GM10248 (cell line): ENCODE measurements around the gene KCNN1.
A peak's percentile ranks its signal among the peaks of the same experiment; 100 is the strongest.

Source experiments
- CTCF ChIA-PET: fragments of 300-600 bp; sonication (Branson Sonifier 250); formaldehyde crosslinking; extraction: SDS; loops from one replicate; lab custom pipeline; 2021; ENCODE audit warnings: antibody characterized with exemption; lab: Yijun Ruan, JAX
- POLR2A ChIA-PET: fragments of 350-650 bp; sonication (Branson Sonifier 250); formaldehyde crosslinking; extraction: SDS; loops from one replicate; lab custom pipeline; 2020; ENCODE audit warnings: antibody characterized with exemption; lab: Yijun Ruan, JAX
- DNase-seq: peaks from one replicate; pipeline ENCODE4 v3.0.0; 2012; ENCODE audit errors: extremely low spot score
- CTCF ChIP-seq: IDR thresholded peaks from 2 replicates; pipeline ENCODE4 v1.5.1; 2012; ENCODE audit warnings: mild to moderate bottlenecking, low read depth; ENCODE audit errors: extremely low read depth, missing control alignments, control extremely low read depth

KCNN1 gene

GRCh38 chr19:18010149-18010548 lies 43.2 kb downstream of the KCNN1 start:
- no peak for TF ChIP-seq CTCF
- DNase-seq, result no peak
- ChIA-PET CTCF (interaction anchor here (0.9 to 13.4 kb wide), 3 partner anchors 49 to 72 kb away, joined by 3 to 135 read pairs (median 7); no protein-coding TSS in a partner anchor), POLR2A (no interaction called here)

DNA sequence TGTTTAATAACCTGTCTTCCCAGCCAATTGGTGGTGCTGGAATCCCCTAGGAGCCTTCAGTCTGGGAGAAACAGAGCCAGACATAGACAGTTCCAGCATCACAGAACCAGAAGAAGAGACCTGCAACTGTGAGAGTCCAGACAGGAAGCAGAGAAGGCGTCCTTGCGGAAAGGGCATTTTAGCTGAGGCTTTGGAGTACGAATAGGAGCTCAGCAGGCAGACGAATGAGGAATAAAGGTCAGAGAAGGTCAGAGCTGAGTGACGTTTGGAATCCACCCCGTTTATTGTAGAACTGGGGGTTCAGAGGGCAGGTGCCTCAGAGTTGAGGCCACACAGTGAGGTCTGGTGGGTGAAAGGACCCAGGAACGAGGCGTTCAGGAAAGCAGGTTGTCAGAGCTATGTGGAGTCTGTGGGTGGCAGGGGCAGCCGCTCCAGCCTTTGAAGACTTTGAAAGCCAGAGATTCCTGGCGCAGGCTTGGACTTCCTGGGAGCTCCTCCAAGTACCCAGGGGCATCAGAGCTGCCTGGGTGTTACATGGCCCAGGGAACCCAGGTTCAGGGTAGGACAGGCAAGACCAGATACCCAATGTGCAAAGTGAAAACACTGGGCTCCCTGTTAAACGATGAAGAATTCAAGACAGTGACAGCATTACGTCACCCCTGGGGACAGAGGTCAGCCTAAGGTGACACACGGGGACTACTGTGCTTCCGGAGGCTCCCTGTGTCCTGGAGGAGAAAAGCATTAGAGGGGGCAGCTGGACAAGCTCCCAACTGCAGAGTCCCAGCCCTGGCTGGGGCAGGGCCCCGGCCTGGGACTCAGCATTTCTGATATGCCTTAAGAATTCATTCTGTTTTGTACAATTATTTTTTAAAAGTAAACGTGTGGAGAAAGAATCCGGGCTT lies 46.6 kb downstream of the KCNN1 start:
- TF ChIP-seq CTCF, result no peak
- ChIA-PET CTCF (interaction anchor here (1.2 to 13.4 kb wide), 3 partner anchors 45 to 150 kb away, joined by 4 to 135 read pairs (median 4); no protein-coding TSS in a partner anchor), POLR2A (no interaction called here)
- no peak for DNase-seq

GRCh38 chr19:18014197-18014596 lies 47.3 kb downstream of the KCNN1 start:
- ChIA-PET POLR2A (interaction anchor here (0.7 kb wide), 2 partner anchors 96 to 190 kb away, joined by 4 read pairs; partner anchors contain the start of gene RAB3A), CTCF (interaction anchor here (1.2 to 13.4 kb wide), 2 partner anchors 45 to 76 kb away, joined by 4 to 135 read pairs; no protein-coding TSS in a partner anchor)
- TF ChIP-seq CTCF, result no peak
- no peak for DNase-seq

DNA sequence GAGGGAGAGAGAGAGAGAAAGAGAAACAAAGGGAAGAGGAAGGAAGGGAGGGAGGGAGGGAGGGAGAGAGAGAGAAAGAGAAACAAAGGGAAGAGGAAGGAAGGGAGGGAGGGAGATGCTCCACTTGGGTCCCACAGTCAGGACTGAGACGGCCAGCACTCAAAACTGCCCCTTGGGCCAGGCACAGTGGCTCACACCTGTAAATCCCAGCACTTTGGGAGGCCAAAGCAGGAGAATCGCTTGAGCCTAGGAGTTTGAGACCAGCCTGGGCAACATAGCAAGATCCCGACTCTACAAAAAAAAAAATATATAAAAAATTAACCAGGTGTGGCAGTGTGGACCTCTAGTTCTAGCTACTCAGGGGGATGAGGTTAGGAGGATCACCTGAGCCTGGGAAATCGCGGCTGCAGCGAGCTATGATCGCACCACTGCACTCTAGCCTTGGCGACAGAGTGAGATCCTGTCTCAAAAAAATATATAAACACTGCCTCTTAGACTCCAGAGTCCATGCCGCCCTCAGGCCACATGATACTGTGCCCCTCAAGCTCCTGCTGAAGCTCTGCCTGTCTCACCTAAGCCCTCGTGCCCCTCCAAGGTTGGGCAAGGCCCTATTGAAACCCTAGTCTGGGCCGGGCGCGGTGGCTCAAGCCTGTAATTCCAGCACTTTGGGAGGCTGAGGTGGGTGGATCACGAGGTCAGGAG lies 49.5 kb downstream of the KCNN1 start:
- POLR2A ChIA-PET, result interaction anchor here (0.5 kb wide), 1 partner anchor 22 kb away, joined by 3 read pairs; no protein-coding TSS in a partner anchor
- CTCF ChIA-PET, result interaction anchor here (1.1 to 13.4 kb wide), 3 partner anchors 13 to 84 kb away, joined by 3 to 135 read pairs (median 3); partner anchors contain the start of gene CCDC124
- TF ChIP-seq CTCF, result no peak
- DNase-seq, result no peak

DNA sequence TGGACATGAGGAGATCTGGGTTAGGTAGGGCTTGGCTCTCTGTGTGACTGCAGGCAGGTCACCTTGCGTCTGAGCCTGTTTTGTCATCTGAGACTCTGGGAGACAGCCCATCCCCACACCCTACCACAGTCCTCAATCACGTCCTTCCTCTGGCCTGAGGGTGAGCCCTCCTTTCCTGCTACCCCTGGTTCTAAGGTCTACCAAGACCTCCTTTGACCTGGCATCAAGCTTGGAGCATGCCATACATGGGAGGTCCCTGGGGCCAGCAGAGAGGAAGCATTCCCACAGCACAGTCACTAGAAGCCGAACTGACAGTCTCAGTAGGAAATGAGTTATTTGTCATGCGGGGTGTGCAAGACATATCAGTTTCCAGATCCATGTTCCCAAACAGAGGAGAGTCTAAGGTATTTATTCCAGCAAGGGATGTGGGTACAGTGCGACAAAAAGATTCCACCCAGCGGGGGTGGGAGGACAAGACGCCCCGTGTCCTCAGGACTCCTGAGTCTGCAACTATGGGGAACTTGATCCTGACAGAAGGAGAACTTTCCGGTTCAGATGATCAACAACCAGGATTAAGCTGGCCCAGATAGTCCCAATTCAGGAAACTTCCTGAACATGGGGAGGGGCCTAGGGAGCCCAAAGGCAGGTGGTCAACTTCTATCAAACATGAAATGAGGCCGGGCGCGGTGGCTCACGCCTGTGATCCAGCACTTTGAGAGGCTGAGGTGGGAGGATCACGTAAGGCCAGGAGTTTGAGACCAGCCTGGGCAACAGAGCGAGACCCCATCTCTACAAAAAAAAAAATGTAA lies 50.6 kb downstream of the KCNN1 start:
- no peak for TF ChIP-seq CTCF
- POLR2A ChIA-PET, result no interaction called here
- CTCF ChIA-PET, result interaction anchor here (1.1 to 13.4 kb wide), 3 partner anchors 9 to 41 kb away, joined by 3 to 135 read pairs (median 3); partner anchors contain the start of gene ARRDC2

More for the DNA sequence above, 50.6 kb downstream of the KCNN1 start:
- DNase-seq, result peak; percentile 5
